ENCODE measurements around the gene APLNR.
A peak's percentile ranks its signal among the peaks of the same experiment; 100 is the strongest.
"Not testable (repeated sequence)": the region's sequence is repeated elsewhere in the genome, so short reads cannot be mapped to it uniquely, and the experiment has no call there.

The APLNR gene

GRCh38 chr11:57237204-57237681, at the start of gene APLNR:
Gene APLNR, minus strand, starts transcription at chr11:57237250. Its CDS starts 246 bp downstream, at chr11:57237004.
- no peak for DNase-seq (ENCODE audit: low read depth)

GRCh38 chr11:57283231-57283990, 46.4 kb upstream of the APLNR start:
- no peak for DNase-seq (ENCODE audit: low read depth)

- not testable (repeated sequence) for DNase-seq (ENCODE audit: low read depth)
These were observed 44.5 kb upstream of the APLNR start for GRCh38 chr11:57281546-57281945.

GRCh38 chr11:57279116-57279515, 42.1 kb upstream of the APLNR start:
- peak; percentile 86 for DNase-seq (ENCODE audit: low read depth)

GRCh38 chr11:57278721-57279095, 41.7 kb upstream of the APLNR start:
- no peak for DNase-seq (ENCODE audit: low read depth)

- peak; percentile 88 for DNase-seq (ENCODE audit: low read depth)
These were observed 41.0 kb upstream of the APLNR start for GRCh38 chr11:57277845-57278720.

- DNase-seq (ENCODE audit: low read depth), result no peak
These were observed 40.1 kb upstream of the APLNR start for GRCh38 chr11:57276971-57277675.

- no peak for DNase-seq (ENCODE audit: low read depth)
These were observed 39.3 kb upstream of the APLNR start for GRCh38 chr11:57276169-57276970.

GRCh38 chr11:57275582-57275981, 38.5 kb upstream of the APLNR start:
- no peak for DNase-seq (ENCODE audit: low read depth)

GRCh38 chr11:57274904-57275498, 38.0 kb upstream of the APLNR start:
- no peak for DNase-seq (ENCODE audit: low read depth)

- DNase-seq (ENCODE audit: low read depth), result no peak
These were observed 36.5 kb upstream of the APLNR start for GRCh38 chr11:57273448-57274058.

- DNase-seq (ENCODE audit: low read depth), result no peak
These were observed 32.5 kb upstream of the APLNR start for GRCh38 chr11:57269571-57270021.

- DNase-seq (ENCODE audit: low read depth), result no peak
These were observed 29.1 kb upstream of the APLNR start for GRCh38 chr11:57266157-57266556.

- DNase-seq (ENCODE audit: low read depth), result no peak
These were observed 26.3 kb upstream of the APLNR start for GRCh38 chr11:57263351-57263750.

GRCh38 chr11:57262157-57262556, 25.1 kb upstream of the APLNR start:
- no peak for DNase-seq (ENCODE audit: low read depth)

- no peak for DNase-seq (ENCODE audit: low read depth)
These were observed 24.1 kb upstream of the APLNR start for GRCh38 chr11:57260937-57261783.

GRCh38 chr11:57256119-57256518, 19.1 kb upstream of the APLNR start:
- no peak for DNase-seq (ENCODE audit: low read depth)

- DNase-seq (ENCODE audit: low read depth), result peak; percentile 22
These were observed 18.6 kb upstream of the APLNR start for GRCh38 chr11:57255618-57256017.

- no peak for DNase-seq (ENCODE audit: low read depth)
These were observed 17.6 kb upstream of the APLNR start for GRCh38 chr11:57254631-57255030.
